Spleen (tissue), 7 donors: ENCODE results near the gene PPM1E.

Source experiments
- CTCF ChIP-seq, 11 experiments: fragments of 200-600 bp in 7 of 11; fragments of 450-650 bp in 4 of 11; sonication (generic) in 4 of 11; IDR thresholded peaks in 8 of 11; conservative IDR thresholded peaks in 3 of 11; 1 replicate in 7 of 11; 2 replicates in 4 of 11; pipeline versions ENCODE4 v1.4.0 to v1.8.0; 2016 to 2021; ENCODE audit warnings: antibody characterized with exemption in 11 of 11, inconsistent platforms in 4 of 11, mild to moderate bottlenecking in 1 of 11
- POLR2A ChIP-seq, 3 donors: fragments of 450-650 bp; IDR thresholded peaks; one replicate each; pipeline ENCODE4 v1.5.1; 2017; ENCODE audit warnings: antibody characterized with exemption in 3 of 3, mild to moderate bottlenecking in 1 of 3
- donor health status: DM: no; HTN: no; CAD: no; lungs with moderate emphysema.
- donor health status: DM: no; HTN: no; CAD: no.
- donor health status: DM: no; HTN: no; CAD: no.

GRCh38 chr17:58747674-58748073, 8.0 kb upstream of the PPM1E start:
- TF ChIP-seq CTCF (IDR thresholded peaks at IDR 0.05 in 8 of 11, conservative IDR thresholded peaks at IDR 0.05 in 3 of 11), result no peak
- no peak for TF ChIP-seq POLR2A (IDR thresholded peaks at IDR 0.05)
